Endometrial microvascular endothelial cells (primary cell): ENCODE measurements around the gene UBE2J2. TPM values are rescaled to one million over a fixed set of nuclear protein-coding genes. Genes with fewer than 3 reads are reported as not detected.
"Not testable (repeated sequence)": the region's sequence is repeated elsewhere in the genome, so short reads cannot be mapped to it uniquely, and the experiment has no call there.

ENCODE experiments used
- in situ Hi-C: cut with HindIII; loops from 2 replicates; pipeline ENCODE4 v1.10.0; 2017; ENCODE audit warnings: low sequenced_read_pairs, low pct_unique_long_range_greater_than_20kb; ENCODE audit errors: inconsistent ontology term
- total RNA-seq: library from RNA; depleted of rRNA; stranded (reverse); fragments of >200 nt; gene quantifications from one replicate; pipeline ENCODE4 v1.2.3, GENCODE V29; 2015; ENCODE audit errors: inconsistent ontology term

Gene UBE2J2
- total RNA-seq, 1 donor from 2014 or later, result 47.6 TPM

DNA sequence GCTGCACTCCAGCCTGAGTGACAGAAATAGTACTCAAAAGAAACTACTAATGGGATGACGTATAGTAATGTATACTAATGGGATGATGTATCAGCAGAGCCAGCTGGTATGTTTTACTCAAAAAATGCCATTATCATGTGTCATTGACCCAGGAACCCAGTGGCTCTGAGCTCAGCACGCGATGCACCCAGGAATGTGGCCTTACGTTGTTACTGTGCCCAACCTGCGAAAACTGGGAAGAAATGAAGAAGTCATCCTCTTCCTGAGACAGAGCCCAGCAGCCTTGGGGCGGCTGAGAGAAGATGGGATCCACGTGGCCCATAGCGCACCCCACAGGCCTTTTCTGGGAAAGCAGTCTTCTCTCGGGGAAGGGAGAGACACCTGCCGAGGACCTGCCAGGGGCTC lies 8.8 kb downstream of the UBE2J2 start:
- in situ Hi-C loops, result no loop called here

GRCh38 chr1:1264026-1264425 lies 9.6 kb downstream of the UBE2J2 start:
- in situ Hi-C loops, result no loop called here

- in situ Hi-C loops, result no loop called here
These were observed 10.9 kb downstream of the UBE2J2 start for GRCh38 chr1:1262758-1263157.

GRCh38 chr1:1262071-1262470 lies 11.6 kb downstream of the UBE2J2 start:
- in situ Hi-C loops, result no loop called here

GRCh38 chr1:1260843-1261560 lies 12.7 kb downstream of the UBE2J2 start:
- in situ Hi-C loops, result no loop called here

DNA sequence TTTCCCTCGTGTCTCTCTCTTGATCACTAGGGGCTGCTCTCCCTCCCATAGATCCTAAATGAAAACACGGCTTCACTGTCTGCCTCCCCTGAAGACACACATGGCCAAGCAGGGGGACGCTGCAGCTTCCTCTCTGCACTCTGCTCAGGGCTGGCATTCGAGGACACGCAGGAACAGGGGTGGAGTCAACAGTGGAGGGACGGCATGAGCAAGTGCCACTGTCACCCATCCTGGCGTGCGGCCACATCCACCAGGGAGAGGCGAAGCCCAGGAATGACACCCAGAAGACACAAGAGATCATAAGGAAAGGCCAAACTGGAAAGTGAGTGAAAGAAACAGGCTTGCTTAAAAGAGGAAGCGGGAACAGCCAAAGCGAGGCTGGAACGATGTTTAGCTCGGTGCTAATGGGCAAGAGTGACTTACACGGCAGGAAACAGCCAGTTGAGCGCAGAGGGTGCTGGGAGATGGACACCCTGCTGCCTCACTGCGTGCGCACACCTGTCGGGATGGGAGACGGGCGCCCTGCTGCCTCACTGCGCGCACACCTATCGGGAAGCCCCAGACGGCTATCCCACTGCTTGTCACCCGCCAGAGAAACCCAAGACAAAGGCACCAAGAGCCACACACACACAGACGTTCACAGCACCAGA lies 13.6 kb downstream of the UBE2J2 start:
- in situ Hi-C loops, result no loop called here

DNA sequence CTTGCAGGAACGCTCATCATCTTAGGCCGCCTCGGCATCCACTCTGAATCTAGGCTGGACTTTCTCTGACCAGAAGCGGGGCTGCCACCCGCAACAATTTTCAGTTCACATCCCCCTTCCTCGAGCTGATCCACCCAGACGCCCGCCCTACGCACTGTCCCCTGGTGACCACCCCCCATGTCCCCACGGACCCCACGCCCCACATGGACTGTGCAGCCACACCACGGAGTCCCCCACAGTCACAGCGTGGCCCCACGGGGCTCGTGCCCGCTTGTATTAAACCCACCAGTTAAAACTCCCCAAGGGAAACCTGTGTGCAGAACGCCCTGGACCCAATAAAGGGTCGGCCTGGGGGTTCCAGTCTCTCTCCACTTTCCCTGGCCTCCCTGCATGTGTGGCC lies 14.1 kb downstream of the UBE2J2 start:
- in situ Hi-C loops, result no loop called here

DNA sequence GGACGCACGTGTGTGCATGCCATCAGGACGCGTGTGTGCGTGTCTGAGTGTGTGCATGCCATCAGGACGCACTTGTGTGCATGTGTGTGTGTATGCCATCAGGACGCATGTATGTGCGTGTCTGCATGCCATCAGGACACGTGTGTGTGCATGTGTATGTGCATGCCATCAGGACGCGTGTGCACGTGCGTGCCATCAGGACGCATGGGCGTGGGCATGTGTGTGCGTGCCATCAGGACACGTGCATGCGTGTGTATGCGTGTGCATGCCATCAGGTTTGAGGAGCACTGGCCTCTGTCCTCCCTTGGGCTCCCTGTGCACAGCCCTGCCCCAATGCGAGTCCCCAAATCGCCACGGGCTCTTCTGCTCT lies 14.6 kb downstream of the UBE2J2 start:
- in situ Hi-C loops, result no loop called here

GRCh38 chr1:1256956-1257871 lies 16.4 kb downstream of the UBE2J2 start:
- in situ Hi-C loops, result no loop called here

- in situ Hi-C loops, result no loop called here
These were observed 18.0 kb downstream of the UBE2J2 start for GRCh38 chr1:1255611-1256010.

- in situ Hi-C loops, result no loop called here
These were observed 18.6 kb downstream of the UBE2J2 start for GRCh38 chr1:1255078-1255477.

DNA sequence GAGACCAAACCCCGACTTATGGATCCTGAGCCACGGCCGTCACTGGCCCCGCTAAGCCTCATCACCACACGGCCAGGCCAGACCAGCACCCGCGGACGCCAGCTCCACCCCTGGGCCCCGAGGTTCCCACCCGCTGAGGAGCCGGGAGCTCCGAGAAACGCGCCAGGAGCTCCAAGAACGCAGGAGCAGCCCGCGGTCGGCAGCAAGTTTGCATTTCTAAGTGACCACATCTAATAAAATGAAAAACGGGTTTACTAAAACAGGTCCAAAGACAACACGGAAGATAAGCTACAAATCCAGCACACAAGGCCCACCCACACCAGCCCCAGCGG lies 19.0 kb downstream of the UBE2J2 start:
- in situ Hi-C loops, result no loop called here

- in situ Hi-C loops, result no loop called here
These were observed 19.5 kb downstream of the UBE2J2 start for GRCh38 chr1:1253972-1254666.

GRCh38 chr1:1253314-1253713 lies 20.3 kb downstream of the UBE2J2 start:
- in situ Hi-C loops, result no loop called here

DNA sequence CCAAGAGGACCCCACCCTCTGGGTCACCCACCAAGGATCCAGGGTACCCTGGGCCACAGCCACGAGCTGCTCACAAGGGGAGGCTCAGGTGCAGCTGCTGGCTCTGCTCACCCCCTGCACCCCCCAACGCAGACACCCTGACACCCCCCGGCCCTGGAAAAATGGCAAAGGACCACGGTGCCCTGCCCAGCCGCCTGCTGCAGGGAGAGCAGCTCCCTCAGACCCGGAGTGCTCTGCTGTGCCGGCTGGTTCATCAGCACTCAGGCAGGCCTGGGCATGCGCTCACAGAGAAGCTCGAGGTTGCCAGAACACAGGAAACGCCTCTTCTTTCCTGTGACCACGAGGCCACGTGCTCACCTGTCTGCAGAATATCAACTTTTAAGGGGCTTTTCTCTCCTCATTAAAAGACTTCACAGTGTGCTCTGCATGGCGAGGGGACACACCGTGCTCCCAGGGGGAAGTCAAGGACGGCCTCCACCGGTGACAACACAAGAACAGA lies 22.8 kb downstream of the UBE2J2 start:
- in situ Hi-C loops, result no loop called here

- in situ Hi-C loops, result not testable (repeated sequence)
These were observed 25.4 kb downstream of the UBE2J2 start for GRCh38 chr1:1248009-1248913.

GRCh38 chr1:1247341-1247913 lies 26.2 kb downstream of the UBE2J2 start:
- in situ Hi-C loops, result no loop called here
